Gastroesophageal sphincter (tissue), 3 donors: Measurements from ENCODE around the gene ATP23.

Experiments used
- CTCF ChIP-seq, 4 experiments: fragments of 200-600 bp in 2 of 4; fragments of 450-650 bp in 2 of 4; sonication (generic) in 1 of 4; IDR thresholded peaks; one replicate each; pipeline ENCODE4 v1.5.1; 2017 to 2019; ENCODE audit warnings: antibody characterized with exemption in 4 of 4, mild to moderate bottlenecking in 2 of 4, moderate library complexity in 2 of 4
- EP300 ChIP-seq: sonication (generic); formaldehyde crosslinking; IDR thresholded peaks from one replicate; pipeline ENCODE4 v1.6.1; 2017; ENCODE audit warnings: antibody characterized with exemption, mild to moderate bottlenecking
- POLR2A ChIP-seq, 2 donors: fragments of 450-650 bp; IDR thresholded peaks; one replicate each; pipeline ENCODE4 v1.6.1; 2017; ENCODE audit warnings: antibody characterized with exemption in 2 of 2, mild to moderate bottlenecking in 2 of 2, moderate library complexity in 1 of 2

DNA sequence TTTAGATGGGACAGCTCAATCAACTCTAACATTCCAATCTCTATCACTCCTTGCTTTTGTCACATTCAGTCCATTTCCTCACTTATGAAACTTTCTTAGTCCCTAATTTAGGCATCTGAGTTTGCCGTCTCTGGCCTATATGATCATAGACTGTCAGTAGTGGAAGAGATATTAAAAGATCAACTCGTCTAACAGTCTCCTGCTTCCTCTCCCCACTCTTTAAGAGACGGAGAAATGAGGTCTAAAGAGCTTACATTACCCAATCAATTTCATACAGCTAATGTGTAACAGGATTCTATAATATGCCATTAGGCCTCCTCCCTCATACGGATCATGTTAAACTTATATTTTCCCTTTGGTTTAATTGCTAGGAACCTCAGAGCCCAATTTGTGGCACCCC lies 6.5 kb upstream of the ATP23 start:
- TF ChIP-seq CTCF (IDR thresholded peaks at IDR 0.05) (no peak), EP300 (no peak), POLR2A (IDR thresholded peaks at IDR 0.05) (no peak)
